AG04449 (cell line): Measurements from ENCODE around the gene ARHGAP22.

Experiments used
- CTCF ChIA-PET: fragments of 350-600 bp; formaldehyde crosslinking; extraction: SDS; loops from one replicate; lab custom pipeline; 2021; ENCODE audit warnings: antibody characterized with exemption; lab: Yijun Ruan, JAX
- POLR2A ChIA-PET: fragments of 400-600, 350-600 bp; formaldehyde crosslinking; extraction: SDS; loops from one replicate; lab custom pipeline; 2020; ENCODE audit warnings: antibody characterized with exemption, inconsistent platforms; lab: Yijun Ruan, JAX
- DNase-seq: peaks from one replicate; pipeline ENCODE4 v3.0.0-alpha.2; 2010; ENCODE audit warnings: low read depth, low spot score
- H3K4me3 ChIP-seq: 2 replicates; pipeline ENCODE4 v1.5.1; 2011; ENCODE audit warnings: low read depth, mild to moderate bottlenecking, control low read depth, low read length
- TF ChIP-seq, protein P1 (sequence below): IDR thresholded peaks from one replicate; pipeline ENCODE4 v1.5.1; 2011; ENCODE audit warnings: mild to moderate bottlenecking, moderate library complexity, low read length, control low read depth, inconsistent platforms; ENCODE audit not compliant: insufficient read depth; ENCODE audit errors: missing control alignments

Gene ARHGAP22

DNA sequence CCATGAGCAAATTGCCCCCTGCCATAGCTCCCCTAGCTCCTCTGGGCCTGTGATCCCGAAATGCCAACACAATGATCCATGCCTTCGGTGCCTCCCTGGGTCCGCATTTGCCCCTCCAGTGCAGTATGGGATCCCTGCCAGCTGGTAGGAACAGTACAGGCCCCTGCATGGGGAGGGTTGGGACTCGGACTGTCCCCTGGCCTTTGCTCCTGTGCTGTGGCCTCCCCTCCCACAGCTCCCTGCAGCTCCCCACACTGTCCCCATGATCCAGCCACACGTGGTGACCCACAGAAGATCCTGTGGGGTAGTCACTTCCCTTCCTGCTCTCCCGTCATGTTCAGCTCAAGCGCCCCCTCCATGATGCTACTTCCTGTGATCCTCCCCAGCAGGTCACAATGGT lies 158.1 kb downstream of the ARHGAP22 start:
- TF ChIP-seq, protein P1, sequence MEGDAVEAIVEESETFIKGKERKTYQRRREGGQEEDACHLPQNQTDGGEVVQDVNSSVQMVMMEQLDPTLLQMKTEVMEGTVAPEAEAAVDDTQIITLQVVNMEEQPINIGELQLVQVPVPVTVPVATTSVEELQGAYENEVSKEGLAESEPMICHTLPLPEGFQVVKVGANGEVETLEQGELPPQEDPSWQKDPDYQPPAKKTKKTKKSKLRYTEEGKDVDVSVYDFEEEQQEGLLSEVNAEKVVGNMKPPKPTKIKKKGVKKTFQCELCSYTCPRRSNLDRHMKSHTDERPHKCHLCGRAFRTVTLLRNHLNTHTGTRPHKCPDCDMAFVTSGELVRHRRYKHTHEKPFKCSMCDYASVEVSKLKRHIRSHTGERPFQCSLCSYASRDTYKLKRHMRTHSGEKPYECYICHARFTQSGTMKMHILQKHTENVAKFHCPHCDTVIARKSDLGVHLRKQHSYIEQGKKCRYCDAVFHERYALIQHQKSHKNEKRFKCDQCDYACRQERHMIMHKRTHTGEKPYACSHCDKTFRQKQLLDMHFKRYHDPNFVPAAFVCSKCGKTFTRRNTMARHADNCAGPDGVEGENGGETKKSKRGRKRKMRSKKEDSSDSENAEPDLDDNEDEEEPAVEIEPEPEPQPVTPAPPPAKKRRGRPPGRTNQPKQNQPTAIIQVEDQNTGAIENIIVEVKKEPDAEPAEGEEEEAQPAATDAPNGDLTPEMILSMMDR: no peak
- ChIA-PET POLR2A (no interaction called here), CTCF (interaction anchor here (0.7 to 1.6 kb wide), 4 partner anchors 28 to 211 kb away, joined by 3 read pairs; no protein-coding TSS in a partner anchor)
- no peak overlapping the region for H3K4me3 ChIP-seq
- DNase-seq: no peak

DNA sequence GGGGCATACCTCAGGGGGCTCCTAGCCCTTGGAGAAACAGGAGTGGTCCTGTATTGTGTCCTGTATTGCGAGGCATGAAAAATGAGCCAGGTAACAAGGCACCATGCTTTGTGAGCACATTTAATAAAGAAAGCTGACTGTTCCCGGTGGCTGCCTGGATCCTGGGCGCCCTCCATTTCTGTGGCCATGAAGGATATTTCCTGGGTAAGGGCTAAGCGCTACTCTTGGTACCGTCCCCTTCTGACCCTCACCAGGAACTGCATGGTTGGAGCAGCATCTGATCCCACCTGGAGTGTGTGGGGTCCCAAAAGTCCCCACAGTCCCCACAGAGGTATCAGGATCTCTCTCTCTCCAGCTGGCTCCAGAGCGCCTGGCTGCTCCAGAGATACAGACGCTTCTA lies 158.9 kb downstream of the ARHGAP22 start:
- CTCF ChIA-PET: interaction anchor here (0.9 to 2.5 kb wide), 7 partner anchors 9 to 212 kb away, joined by 3 to 15 read pairs (median 3); no protein-coding TSS in a partner anchor

DNA sequence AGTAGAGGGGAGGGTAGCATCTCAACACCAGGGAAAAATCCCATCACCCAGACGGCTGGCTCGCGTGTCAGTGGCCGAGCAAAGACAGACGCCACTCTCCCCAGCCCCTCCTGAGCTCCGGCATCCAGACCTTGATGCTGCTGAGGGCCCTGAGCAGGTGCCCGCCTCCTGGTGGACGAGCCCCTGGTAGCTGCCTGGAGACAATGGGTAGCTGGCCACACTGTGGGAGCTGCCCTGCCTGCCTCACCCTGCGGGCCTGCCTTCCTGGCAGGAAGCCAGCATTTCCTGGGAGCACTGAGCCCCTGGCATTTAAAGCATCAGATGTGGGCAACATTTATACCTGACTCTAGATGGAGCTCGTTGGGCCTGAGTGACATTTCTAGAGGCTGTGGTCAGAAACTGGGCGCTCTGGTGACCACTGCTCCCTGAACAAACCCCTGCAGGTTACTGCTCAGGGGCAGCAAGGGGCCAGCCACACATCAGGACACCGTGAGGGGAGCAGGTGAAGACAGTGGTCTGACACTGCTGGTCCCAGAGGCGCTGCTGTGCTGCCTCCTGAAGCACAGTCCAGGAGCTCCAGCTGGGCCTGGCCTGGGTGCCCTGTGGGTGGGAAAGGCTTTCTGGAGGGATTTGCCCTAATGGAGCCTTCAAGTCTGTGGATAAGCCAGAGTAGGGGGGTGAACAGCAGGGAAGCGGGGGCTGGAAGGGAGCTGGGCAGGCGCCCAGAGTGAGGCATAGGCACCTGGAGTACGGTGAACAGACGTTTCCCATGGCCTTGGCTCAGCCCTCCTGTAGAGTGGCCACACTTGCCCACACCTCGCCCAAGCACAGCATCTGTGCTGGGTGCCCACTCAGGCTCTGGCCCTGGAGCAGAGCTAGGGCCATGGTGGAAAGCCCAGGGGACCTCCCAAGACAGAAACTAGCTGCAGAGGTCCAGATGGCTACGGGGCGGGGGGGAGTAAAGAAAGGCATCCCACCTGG lies 159.7 kb downstream of the ARHGAP22 start:
- ChIA-PET CTCF (interaction anchor here (0.8 to 2.5 kb wide), 10 partner anchors 9 to 213 kb away, joined by 3 to 15 read pairs (median 5); no protein-coding TSS in a partner anchor), POLR2A (no interaction called here)
- TF ChIP-seq, protein P1: no peak
- no peak for DNase-seq
- H3K4me3 ChIP-seq: no peak overlapping the region

More for the DNA sequence above, 158.9 kb downstream of the ARHGAP22 start:
- no peak overlapping the region for H3K4me3 ChIP-seq
- POLR2A ChIA-PET: no interaction called here
- no peak for DNase-seq
- TF ChIP-seq, protein P1: no peak

DNA sequence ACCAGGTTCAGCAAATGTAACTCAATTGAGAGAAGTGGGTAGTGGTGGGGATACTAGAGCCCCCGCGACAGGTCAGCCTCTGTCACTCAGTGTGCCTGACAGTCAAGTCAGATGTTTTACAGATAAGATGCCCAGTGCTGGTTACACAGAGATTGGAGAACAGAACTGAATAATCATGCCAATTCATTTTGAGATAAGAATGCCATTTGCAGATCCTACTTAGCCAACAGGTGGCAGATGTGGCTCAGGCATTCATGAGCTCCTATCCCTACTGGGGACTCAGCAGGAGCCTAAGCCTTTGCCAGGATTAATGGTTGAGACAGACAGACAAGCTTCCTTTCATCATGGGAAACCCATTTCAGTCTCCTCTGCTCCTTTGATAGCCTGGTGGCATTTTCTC lies 160.6 kb downstream of the ARHGAP22 start:
- ChIA-PET POLR2A (no interaction called here), CTCF (interaction anchor here (0.8 to 2.5 kb wide), 9 partner anchors 10 to 214 kb away, joined by 3 to 15 read pairs (median 6); no protein-coding TSS in a partner anchor)
- TF ChIP-seq, protein P1: peak; percentile 26
- H3K4me3 ChIP-seq: no peak overlapping the region
- no peak for DNase-seq

DNA sequence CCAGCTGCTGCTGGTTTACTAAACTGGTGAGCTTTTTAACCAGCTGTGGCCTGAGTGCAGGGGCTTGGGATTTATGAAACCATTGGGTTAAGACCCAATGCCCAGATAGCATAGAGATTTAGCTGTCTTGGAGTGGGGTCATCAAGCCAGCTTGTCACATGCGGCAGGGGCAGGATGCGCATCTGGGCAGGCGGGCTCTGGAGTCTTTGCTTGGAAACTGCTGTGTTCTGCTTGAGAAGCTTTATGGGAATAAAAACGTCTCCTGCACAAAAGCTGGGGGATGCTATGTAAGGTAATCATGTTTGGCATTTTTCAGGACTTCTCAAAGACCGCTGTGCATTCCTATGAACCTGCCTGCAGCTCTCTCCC lies 162.1 kb downstream of the ARHGAP22 start:
- POLR2A ChIA-PET: no interaction called here
- TF ChIP-seq, protein P1: no peak
- CTCF ChIA-PET: interaction anchor here (1.4 to 2.3 kb wide), 2 partner anchors 79 to 214 kb away, joined by 6 to 10 read pairs; no protein-coding TSS in a partner anchor
- H3K4me3 ChIP-seq: no peak overlapping the region
- DNase-seq: no peak

DNA sequence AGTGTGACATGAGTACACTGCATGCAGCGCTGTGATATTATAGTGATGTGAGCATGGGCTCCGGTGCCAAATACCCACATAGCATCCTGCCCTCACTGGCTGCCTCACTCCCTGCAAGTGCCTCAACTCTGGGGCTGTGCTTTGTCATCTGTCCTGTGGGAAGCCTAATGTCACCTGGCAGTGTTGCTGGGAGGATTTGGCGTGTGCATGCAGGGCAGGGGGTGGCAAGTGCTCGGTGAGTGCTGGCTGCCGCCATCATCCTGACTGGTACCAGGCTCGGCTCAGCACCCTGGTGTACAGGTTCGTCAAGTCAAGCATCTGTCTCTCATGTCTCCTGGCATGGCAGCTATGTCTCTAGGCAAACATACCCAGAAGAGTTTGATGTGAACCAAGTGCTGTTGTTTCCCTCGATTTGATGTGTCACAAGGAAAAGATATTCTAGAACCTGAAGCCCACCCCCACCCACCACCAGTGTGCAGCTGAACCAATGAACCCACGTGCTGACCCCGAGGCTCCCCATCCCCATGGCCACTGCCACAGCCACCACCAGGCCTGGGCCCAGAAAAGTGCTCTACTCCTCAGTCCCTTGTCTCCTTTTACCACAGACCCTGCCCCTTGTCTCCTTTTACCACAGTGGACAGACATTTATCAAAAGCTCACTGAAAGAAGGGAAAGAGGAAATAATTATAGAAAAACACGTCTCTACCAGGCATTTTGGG lies 162.6 kb downstream of the ARHGAP22 start:
- H3K4me3 ChIP-seq: no peak overlapping the region
- ChIA-PET CTCF (interaction anchor here (1.4 to 2.3 kb wide), 2 partner anchors 78 to 214 kb away, joined by 6 to 10 read pairs; no protein-coding TSS in a partner anchor), POLR2A (no interaction called here)
- no peak for DNase-seq
- TF ChIP-seq, protein P1: no peak
